Activated T-cell treated with anti-CD3 and anti-CD28 coated beads, Interleukin-2, amount 50 U/mL, for 72 hours (primary cell): ENCODE results near the gene TAS1R3. TPM values are rescaled to one million over a fixed set of nuclear protein-coding genes. Genes with fewer than 3 reads are reported as not detected.

ENCODE experiments used
- ATAC-seq, 2 donors: fragments of 150-1000 bp; cut with Tn5 transposase; replicated peaks in 1 of 2; 2 replicates each; pipeline ENCODE4 v1.10.0; 2021; ENCODE audit warnings: moderate library complexity in 2 of 2, mild to moderate bottlenecking in 1 of 2
- DNase-seq, 2 donors: peaks; one replicate each; pipeline ENCODE4 v3.0.0; 2021 to 2022; ENCODE audit warnings: mixed read lengths in 1 of 2
- H3K27ac Mint-ChIP-seq: one replicate; pipeline ENCODE4 v1.8.0; 2022; ENCODE audit warnings: mild to moderate bottlenecking, moderate library complexity, mixed read lengths
- H3K27me3 Mint-ChIP-seq: one replicate; pipeline ENCODE4 v1.8.0; 2022; ENCODE audit warnings: low read depth, mixed read lengths
- H3K36me3 Mint-ChIP-seq, 2 donors: one replicate each; pipeline ENCODE4 v1.8.0; 2022; ENCODE audit warnings: mixed read lengths in 2 of 2, mild to moderate bottlenecking in 1 of 2; ENCODE audit not compliant: insufficient read depth in 2 of 2
- H3K4me1 Mint-ChIP-seq: one replicate; pipeline ENCODE4 v1.8.0; 2022; ENCODE audit warnings: low read depth, mixed read lengths
- H3K4me3 Mint-ChIP-seq, 2 donors: one replicate each; pipeline ENCODE4 v1.8.0; 2022; ENCODE audit warnings: mild to moderate bottlenecking in 2 of 2, mixed read lengths in 2 of 2, moderate library complexity in 2 of 2
- H3K9me3 Mint-ChIP-seq, 2 donors: one replicate each; pipeline ENCODE4 v1.8.0; 2022; ENCODE audit warnings: mixed read lengths in 2 of 2
- total RNA-seq, 2 donors: library from RNA; stranded (reverse); gene quantifications; one replicate each; pipeline ENCODE4 v1.2.3, GENCODE V29; 2022

Gene TAS1R3
- total RNA-seq, 2 donors from 2014 or later: 0.91 to 0.95 TPM

GRCh38 chr1:1326075-1326605 lies 4.9 kb upstream of the TAS1R3 start:
- Mint-ChIP-seq H3K27me3 (no peaks in the 10 kb centered on the region), H3K4me3 (peak overlapping the region; percentile 80 to 85), H3K27ac (peak overlapping the region; percentile 20), H3K9me3 (peaks cover 0 to 1% of the 10 kb centered on the region in 2 donors), H3K36me3 (peaks cover 3 to 5% of the 10 kb centered on the region in 2 donors), H3K4me1 (peaks cover 32% of the 10 kb centered on the region)
- DNase-seq: no peak
- no peak for ATAC-seq

- H3K36me3 Mint-ChIP-seq: peaks cover 3 to 5% of the 10 kb centered on the region in 2 donors
- peaks cover 0 to 1% of the 10 kb centered on the region in 2 donors for H3K9me3 Mint-ChIP-seq
- no peak overlapping the region for H3K27ac Mint-ChIP-seq
- no peaks in the 10 kb centered on the region for H3K27me3 Mint-ChIP-seq
- H3K4me3 Mint-ChIP-seq: no peak overlapping the region
- DNase-seq: no peak
- no peak for ATAC-seq
- H3K4me1 Mint-ChIP-seq: peaks cover 28% of the 10 kb centered on the region
These were observed 3.8 kb upstream of the TAS1R3 start for GRCh38 chr1:1327291-1327690.

- peaks cover 2 to 3% of the 10 kb centered on the region in 2 donors for H3K36me3 Mint-ChIP-seq
- peaks cover 18% of the 10 kb centered on the region for H3K4me1 Mint-ChIP-seq
- H3K27ac Mint-ChIP-seq: no peak overlapping the region
- DNase-seq (no peak), ATAC-seq (no peak)
- no peak overlapping the region for H3K4me3 Mint-ChIP-seq
- no peaks in the 10 kb centered on the region for H3K27me3 Mint-ChIP-seq
- H3K9me3 Mint-ChIP-seq: peaks cover 0 to 1% of the 10 kb centered on the region in 2 donors
These were observed 2.8 kb upstream of the TAS1R3 start for GRCh38 chr1:1328254-1328653.

GRCh38 chr1:1329304-1330210 lies 1.5 kb upstream of the TAS1R3 start:
- Mint-ChIP-seq H3K4me3 (no peak overlapping the region), H3K36me3 (no peaks in the 10 kb centered on the region), H3K27ac (no peak overlapping the region), H3K27me3 (no peaks in the 10 kb centered on the region), H3K4me1 (peaks cover 13% of the 10 kb centered on the region), H3K9me3 (peaks cover 0 to 1% of the 10 kb centered on the region in 2 donors)
- DNase-seq (no peak), ATAC-seq (no peak)

- Mint-ChIP-seq H3K4me3 (no peak overlapping the region), H3K9me3 (peaks cover 0 to 1% of the 10 kb centered on the region in 2 donors), H3K27ac (no peak overlapping the region), H3K36me3 (no peaks in the 10 kb centered on the region), H3K27me3 (no peaks in the 10 kb centered on the region), H3K4me1 (peaks cover 10% of the 10 kb centered on the region)
- DNase-seq (no peak), ATAC-seq (no peak)
These were observed 563 bp upstream of the TAS1R3 start for GRCh38 chr1:1330366-1331067.

GRCh38 chr1:1332031-1332755 lies 1.1 kb downstream of the TAS1R3 start:
- H3K4me1 Mint-ChIP-seq: no peaks in the 10 kb centered on the region
- no peak overlapping the region for H3K4me3 Mint-ChIP-seq
- peaks cover 0 to 1% of the 10 kb centered on the region in 2 donors for H3K9me3 Mint-ChIP-seq
- DNase-seq (no peak), ATAC-seq (no peak)
- H3K27me3 Mint-ChIP-seq: no peaks in the 10 kb centered on the region
- H3K27ac Mint-ChIP-seq: no peak overlapping the region
- no peaks in the 10 kb centered on the region for H3K36me3 Mint-ChIP-seq

GRCh38 chr1:1332774-1333480 lies 1.8 kb downstream of the TAS1R3 start:
- H3K36me3 Mint-ChIP-seq: no peaks in the 10 kb centered on the region
- no peak for ATAC-seq

GRCh38 chr1:1333551-1334241 lies 2.6 kb downstream of the TAS1R3 start:
- Mint-ChIP-seq H3K27ac (no peak overlapping the region), H3K4me1 (no peaks in the 10 kb centered on the region), H3K36me3 (no peaks in the 10 kb centered on the region), H3K4me3 (no peak overlapping the region), H3K27me3 (no peaks in the 10 kb centered on the region), H3K9me3 (peaks cover 0 to 1% of the 10 kb centered on the region in 2 donors)
- ATAC-seq: no peak
- no peak for DNase-seq

More at GRCh38 chr1:1332774-1333480, 1.8 kb downstream of the TAS1R3 start:
- Mint-ChIP-seq H3K9me3 (peaks cover 0 to 1% of the 10 kb centered on the region in 2 donors), H3K4me1 (no peaks in the 10 kb centered on the region), H3K4me3 (no peak overlapping the region), H3K27ac (no peak overlapping the region), H3K27me3 (no peaks in the 10 kb centered on the region)
- no peak for DNase-seq

GRCh38 chr1:1334835-1335234 lies 3.8 kb downstream of the TAS1R3 start:
- Mint-ChIP-seq H3K4me3 (no peak overlapping the region), H3K4me1 (no peaks in the 10 kb centered on the region), H3K36me3 (peaks cover 0 to 2% of the 10 kb centered on the region in 2 donors), H3K27me3 (no peaks in the 10 kb centered on the region), H3K27ac (no peak overlapping the region), H3K9me3 (no peaks in the 10 kb centered on the region)
- no peak for ATAC-seq
- no peak for DNase-seq

- H3K27me3 Mint-ChIP-seq: no peaks in the 10 kb centered on the region
- no peak overlapping the region for H3K27ac Mint-ChIP-seq
- H3K9me3 Mint-ChIP-seq: no peaks in the 10 kb centered on the region
- DNase-seq: no peak
- peaks cover 0 to 2% of the 10 kb centered on the region in 2 donors for H3K36me3 Mint-ChIP-seq
- no peak for ATAC-seq
- H3K4me3 Mint-ChIP-seq: no peak overlapping the region
- no peaks in the 10 kb centered on the region for H3K4me1 Mint-ChIP-seq
These were observed 4.2 kb downstream of the TAS1R3 start for GRCh38 chr1:1335283-1335682.

GRCh38 chr1:1335792-1336248 lies 4.7 kb downstream of the TAS1R3 start:
- Mint-ChIP-seq H3K27ac (no peak overlapping the region), H3K9me3 (peaks cover 0 to 3% of the 10 kb centered on the region in 2 donors), H3K36me3 (peaks cover 2% of the 10 kb centered on the region in 2 donors), H3K4me1 (no peaks in the 10 kb centered on the region), H3K27me3 (no peaks in the 10 kb centered on the region), H3K4me3 (no peak overlapping the region)
- no peak for ATAC-seq
- no peak for DNase-seq

- no peak overlapping the region for H3K4me3 Mint-ChIP-seq
- H3K9me3 Mint-ChIP-seq: peaks cover 0 to 8% of the 10 kb centered on the region in 2 donors
- ATAC-seq (no peak), DNase-seq (no peak)
- peaks cover 6 to 8% of the 10 kb centered on the region in 2 donors for H3K36me3 Mint-ChIP-seq
- H3K27ac Mint-ChIP-seq: no peak overlapping the region
- H3K4me1 Mint-ChIP-seq: no peaks in the 10 kb centered on the region
- H3K27me3 Mint-ChIP-seq: no peaks in the 10 kb centered on the region
These were observed 5.4 kb downstream of the TAS1R3 start for GRCh38 chr1:1336446-1336845.
